WTC11 (cell line): ENCODE measurements around the gene CCNL1. TPM values are rescaled to one million over a fixed set of nuclear protein-coding genes. Genes with fewer than 3 reads are reported as not detected.

ENCODE experiments used
- ATAC-seq: fragments of 200-7000 bp; cut with Tn5 transposase; 2 replicates; pipeline ENCODE4 v1.10.0; 2021; ENCODE audit warnings: mild to moderate bottlenecking, moderate library complexity
- CTCF ChIA-PET: fragments of 300-600 bp; sonication (Branson Sonifier 250); formaldehyde crosslinking; loops from one replicate; lab custom pipeline; 2021; ENCODE audit warnings: antibody characterized with exemption; lab: Charles Lee
- POLR2A ChIA-PET: fragments of 350-600 bp; sonication (Branson Sonifier 250); formaldehyde crosslinking; loops from one replicate; lab custom pipeline; 2021; ENCODE audit warnings: antibody characterized with exemption; lab: Charles Lee
- DNase-seq: peaks from one replicate; pipeline ENCODE4 v3.0.0; 2021; ENCODE audit warnings: low spot score
- H3K27ac Mint-ChIP-seq: 2 replicates; pipeline ENCODE4 v1.8.0; 2021; ENCODE audit warnings: mixed read lengths
- H3K27me3 Mint-ChIP-seq: 2 replicates; pipeline ENCODE4 v1.8.0; 2021; ENCODE audit warnings: low read depth, mild to moderate bottlenecking, moderate library complexity, mixed read lengths
- H3K36me3 Mint-ChIP-seq: 2 replicates; pipeline ENCODE4 v1.8.0; 2021; ENCODE audit warnings: mixed read lengths
- H3K4me1 Mint-ChIP-seq: 2 replicates; pipeline ENCODE4 v1.8.0; 2022; ENCODE audit warnings: mixed read lengths
- H3K4me3 Mint-ChIP-seq: 2 replicates; pipeline ENCODE4 v1.8.0; 2021; ENCODE audit warnings: mild to moderate bottlenecking, moderate library complexity, mixed read lengths
- H3K9me3 Mint-ChIP-seq: 2 replicates; pipeline ENCODE4 v1.8.0; 2021; ENCODE audit warnings: mixed read lengths
- ATF1 ChIP-seq: sonication (generic); formaldehyde crosslinking; IDR thresholded peaks from 2 replicates; pipeline ENCODE4 v1.8.1; 2023; ENCODE audit warnings: mild to moderate bottlenecking, moderate library complexity, missing genetic modification reagents
- ATF6 ChIP-seq: sonication (generic); formaldehyde crosslinking; IDR thresholded peaks from 2 replicates; pipeline ENCODE4 v1.8.1; 2023; ENCODE audit warnings: mild to moderate bottlenecking, missing genetic modification reagents
- CDX4 ChIP-seq: fragments of 250-450 bp; sonication (Bioruptor Pico); IDR thresholded peaks from 2 replicates; pipeline ENCODE4 v1.9.0; 2021; ENCODE audit warnings: moderate library complexity, mild to moderate bottlenecking, inconsistent platforms, borderline replicate concordance
- CTCF ChIP-seq: fragments of 200-600 bp; IDR thresholded peaks from 2 replicates; pipeline ENCODE4 v1.8.0; 2022; ENCODE audit warnings: antibody characterized with exemption
- ELF4 ChIP-seq: sonication (generic); formaldehyde crosslinking; IDR thresholded peaks from 2 replicates; pipeline ENCODE4 v1.8.1; 2022; ENCODE audit warnings: low read depth, mild to moderate bottlenecking, moderate library complexity, missing genetic modification reagents
- GABPB1 ChIP-seq: sonication (generic); formaldehyde crosslinking; IDR thresholded peaks from 2 replicates; pipeline ENCODE4 v1.8.1; 2023; ENCODE audit warnings: mild to moderate bottlenecking, missing genetic modification reagents
- GRHL2 ChIP-seq: fragments of 250-450 bp; sonication (Bioruptor Pico); IDR thresholded peaks from 2 replicates; pipeline ENCODE4 v1.8.0; 2022; ENCODE audit warnings: mild to moderate bottlenecking, moderate library complexity; ENCODE audit not compliant: insufficient replicate concordance, severe bottlenecking
- JUN ChIP-seq: sonication (generic); formaldehyde crosslinking; IDR thresholded peaks from 2 replicates; pipeline ENCODE4 v1.8.0; 2023; ENCODE audit warnings: mild to moderate bottlenecking, missing genetic modification reagents
- KAT7 ChIP-seq: sonication (generic); formaldehyde crosslinking; IDR thresholded peaks from 2 replicates; pipeline ENCODE4 v1.8.1; 2023; ENCODE audit warnings: missing genetic modification reagents, mild to moderate bottlenecking, borderline replicate concordance
- MXD4 ChIP-seq: fragments of 250-450 bp; sonication (Bioruptor Pico); IDR thresholded peaks from 2 replicates; pipeline ENCODE4 v1.8.0; 2021; ENCODE audit warnings: mild to moderate bottlenecking, moderate library complexity, borderline replicate concordance
- NR1H2 ChIP-seq: sonication (generic); formaldehyde crosslinking; IDR thresholded peaks from 2 replicates; pipeline ENCODE4 v1.9.0; 2021; ENCODE audit warnings: mild to moderate bottlenecking, moderate library complexity, missing genetic modification reagents
- NR3C1 ChIP-seq: sonication (generic); formaldehyde crosslinking; conservative IDR thresholded peaks from 2 replicates; pipeline ENCODE4 v1.8.1; 2023; ENCODE audit warnings: low read depth, mild to moderate bottlenecking, missing genetic modification reagents
- PRDM15 ChIP-seq: sonication (generic); formaldehyde crosslinking; IDR thresholded peaks from 2 replicates; pipeline ENCODE4 v1.8.0; 2022; ENCODE audit warnings: missing genetic modification reagents
- RORB ChIP-seq: fragments of 250-450 bp; sonication (Bioruptor Pico); IDR thresholded peaks from 2 replicates; pipeline ENCODE4 v1.9.0; 2021; ENCODE audit warnings: mild to moderate bottlenecking
- TCF7 ChIP-seq: sonication (generic); formaldehyde crosslinking; IDR thresholded peaks from 2 replicates; pipeline ENCODE4 v1.8.0; 2022; ENCODE audit warnings: mild to moderate bottlenecking, low read depth, missing genetic modification reagents, moderate library complexity
- ZMAT4 ChIP-seq: fragments of 250-450 bp; sonication (Bioruptor Pico); IDR thresholded peaks from 2 replicates; pipeline ENCODE4 v1.9.0; 2021; ENCODE audit warnings: mild to moderate bottlenecking
- ZNF138 ChIP-seq: sonication (generic); formaldehyde crosslinking; conservative IDR thresholded peaks from 2 replicates; pipeline ENCODE4 v1.8.1; 2022; ENCODE audit warnings: mild to moderate bottlenecking, moderate library complexity, missing genetic modification reagents
- ZNF317 ChIP-seq: sonication (generic); formaldehyde crosslinking; IDR thresholded peaks from 2 replicates; pipeline ENCODE4 v1.8.1; 2023; ENCODE audit warnings: low read depth, mild to moderate bottlenecking, moderate library complexity, missing genetic modification reagents, borderline replicate concordance
- ZNF423 ChIP-seq: fragments of 250-450 bp; sonication (Bioruptor Pico); IDR thresholded peaks from 2 replicates; pipeline ENCODE4 v2.1.2; 2022; ENCODE audit warnings: mild to moderate bottlenecking, moderate library complexity
- ZNF425 ChIP-seq: fragments of 250-450 bp; sonication (Bioruptor Pico); conservative IDR thresholded peaks from 2 replicates; pipeline ENCODE4 v1.9.0; 2021; ENCODE audit warnings: mild to moderate bottlenecking
- ZNF512 ChIP-seq: sonication (generic); formaldehyde crosslinking; IDR thresholded peaks from 2 replicates; pipeline ENCODE4 v1.8.1; 2022; ENCODE audit warnings: missing genetic modification reagents, borderline replicate concordance
- total RNA-seq: library from RNA; stranded (reverse); gene quantifications from 3 replicates; pipeline ENCODE4 v1.2.3, GENCODE V29; 2021

CCNL1 gene
- total RNA-seq, 1 experiment from 2014 or later = 79.6 TPM

GRCh38 chr3:157113832-157114505 is 46.0 kb downstream of the CCNL1 start:
- ChIA-PET CTCF (interaction anchor here (0.6 to 1.0 kb wide), 6 partner anchors 10 to 48 kb away, joined by 3 to 5 read pairs (median 4); no protein-coding TSS in a partner anchor), POLR2A (no interaction called here)
- H3K36me3 Mint-ChIP-seq = no peaks in the 10 kb centered on the region
- no peaks in the 10 kb centered on the region for H3K4me1 Mint-ChIP-seq
- no peaks in the 10 kb centered on the region for H3K9me3 Mint-ChIP-seq
- DNase-seq = no peak
- H3K27me3 Mint-ChIP-seq = no peaks in the 10 kb centered on the region; the same call in 1 of the 2 replicates
- H3K4me3 Mint-ChIP-seq = no peak overlapping the region
- no peak overlapping the region for H3K27ac Mint-ChIP-seq
- ATAC-seq = peak; percentile 82
- TF ChIP-seq PRDM15 (CRISPR knock-in tag) (no peak), ZNF425 (CRISPR knock-in tag) (no peak), RORB (CRISPR knock-in tag) (no peak), JUN (no peak), ZNF423 (no peak), NR1H2 (CRISPR knock-in tag) (no peak), ATF1 (no peak), ZNF512 (CRISPR knock-in tag) (no peak), ZMAT4 (CRISPR knock-in tag) (no peak), MXD4 (CRISPR knock-in tag) (no peak), TCF7 (CRISPR knock-in tag) (no peak), ATF6 (no peak)

GRCh38 chr3:157112536-157112935 is 47.4 kb downstream of the CCNL1 start:
- TF ChIP-seq GABPB1 (CRISPR knock-in tag) = no peak
- no peak for TF ChIP-seq CTCF
- TF ChIP-seq KAT7 (CRISPR knock-in tag) = no peak
- no peak for TF ChIP-seq ZNF138 (CRISPR knock-in tag)
- no peak for TF ChIP-seq CDX4 (CRISPR knock-in tag)
- TF ChIP-seq NR3C1 (CRISPR knock-in tag) = no peak
- no peak for TF ChIP-seq GRHL2
- TF ChIP-seq ZNF317 = no peak
- no peak for TF ChIP-seq ELF4
- Mint-ChIP-seq H3K4me1 (peaks cover 10% of the 10 kb centered on the region), H3K36me3 (no peaks in the 10 kb centered on the region), H3K27me3 (no peaks in the 10 kb centered on the region; the same call in 1 of the 2 replicates), H3K27ac (no peak overlapping the region), H3K4me3 (no peak overlapping the region), H3K9me3 (no peaks in the 10 kb centered on the region)
- DNase-seq (no peak), ATAC-seq (no peak)
- CTCF ChIA-PET = no interaction called here
- POLR2A ChIA-PET = interaction anchor here (0.6 kb wide), 1 partner anchor 103 kb away, joined by 15 read pairs; no protein-coding TSS in a partner anchor
